A549 (cell line): Measurements from ENCODE around the gene ANXA6.

Experiments used
- CTCF ChIP-seq: fragments of >200 bp; sonication (Bioruptor Twin); formaldehyde crosslinking; IDR thresholded peaks from 3 replicates; pipeline ENCODE4 v1.5.1; 2016
- EP300 ChIP-seq, 2 experiments: fragments of >200 bp; sonication (Bioruptor Twin); formaldehyde crosslinking; IDR thresholded peaks; 2 replicates in 1 of 2; 3 replicates in 1 of 2; pipeline ENCODE4 v1.6.1; 2016 to 2017
- KDM1A ChIP-seq: fragments of 200-600 bp; sonication (generic); IDR thresholded peaks from 2 replicates; pipeline ENCODE4 v1.6.1; 2016; ENCODE audit warnings: low read depth, mild to moderate bottlenecking
- MAFK ChIP-seq: fragments of 450-650 bp; IDR thresholded peaks from 2 replicates; pipeline ENCODE4 v1.6.1; 2014; ENCODE audit not compliant: partially characterized antibody
- MYC ChIP-seq: IDR thresholded peaks from 2 replicates; pipeline ENCODE4 v1.6.1; 2012; ENCODE audit warnings: mild to moderate bottlenecking, inconsistent platforms, low read length, improper control_type of control experiment, borderline replicate concordance
- NR3C1 ChIP-seq: fragments of >200 bp; sonication (Bioruptor Twin); formaldehyde crosslinking; IDR thresholded peaks from 3 replicates; pipeline ENCODE4 v1.6.1; 2017
- POLR2A ChIP-seq: IDR thresholded peaks from 2 replicates; pipeline ENCODE4 v1.6.1; 2012; ENCODE audit warnings: mild to moderate bottlenecking, low read length
- RAD21 ChIP-seq, 2 experiments: fragments of >200 bp in 1 of 2; sonication (Bioruptor Twin) in 1 of 2; formaldehyde crosslinking in 1 of 2; IDR thresholded peaks in 1 of 2; conservative IDR thresholded peaks in 1 of 2; 2 replicates in 1 of 2; 3 replicates in 1 of 2; pipeline ENCODE4 v1.6.1; 2012 to 2018; ENCODE audit warnings: inconsistent platforms in 1 of 2
- REST ChIP-seq: fragments of 200-600 bp; sonication (generic); IDR thresholded peaks from 2 replicates; pipeline ENCODE4 v1.6.1; 2016; ENCODE audit warnings: antibody characterized with exemption, mild to moderate bottlenecking, moderate library complexity
- SMC3 ChIP-seq: fragments of >200 bp; sonication (Bioruptor Twin); formaldehyde crosslinking; IDR thresholded peaks from 3 replicates; pipeline ENCODE4 v1.6.1; 2018; ENCODE audit warnings: inconsistent platforms

- no peak for TF ChIP-seq MYC
- TF ChIP-seq CTCF, result no peak
- no peak for TF ChIP-seq SMC3
- no peak for TF ChIP-seq EP300 (IDR thresholded peaks at IDR 0.05)
- TF ChIP-seq POLR2A, result no peak
- no peak for TF ChIP-seq KDM1A
- no peak for TF ChIP-seq REST
- no peak for TF ChIP-seq RAD21 (conservative IDR thresholded peaks at IDR 0.05 in 1 of 2, IDR thresholded peaks at IDR 0.05 in 1 of 2)
- no peak for TF ChIP-seq NR3C1
- no peak for TF ChIP-seq MAFK
Observed at GRCh38 chr5:151058891-151059489, 98.6 kb downstream of the ANXA6 start.
